Renal cortex interstitium (tissue), 11 donors: Measurements from ENCODE around the gene SERP2. TPM values are rescaled to one million over a fixed set of nuclear protein-coding genes. Genes with fewer than 3 reads are reported as not detected.

Source experiments
- DNase-seq, 11 donors: peaks; one replicate each; pipeline ENCODE4 v3.0.0-alpha.2; 2013; ENCODE audit warnings: low read depth in 9 of 11, low spot score in 4 of 11; ENCODE audit errors: extremely low read depth in 1 of 11
- polyA plus RNA-seq, 3 donors: library from polyadenylated mRNA; unstranded; fragments of 120-200 nt; gene quantifications; one replicate each; pipeline ENCODE4 v1.2.1, GENCODE V29; 2013; ENCODE audit not compliant: insufficient read length in 3 of 3

Gene SERP2
- polyA plus RNA-seq, 3 donors: 9.3 to 12.6 (median 11.9) TPM

DNA sequence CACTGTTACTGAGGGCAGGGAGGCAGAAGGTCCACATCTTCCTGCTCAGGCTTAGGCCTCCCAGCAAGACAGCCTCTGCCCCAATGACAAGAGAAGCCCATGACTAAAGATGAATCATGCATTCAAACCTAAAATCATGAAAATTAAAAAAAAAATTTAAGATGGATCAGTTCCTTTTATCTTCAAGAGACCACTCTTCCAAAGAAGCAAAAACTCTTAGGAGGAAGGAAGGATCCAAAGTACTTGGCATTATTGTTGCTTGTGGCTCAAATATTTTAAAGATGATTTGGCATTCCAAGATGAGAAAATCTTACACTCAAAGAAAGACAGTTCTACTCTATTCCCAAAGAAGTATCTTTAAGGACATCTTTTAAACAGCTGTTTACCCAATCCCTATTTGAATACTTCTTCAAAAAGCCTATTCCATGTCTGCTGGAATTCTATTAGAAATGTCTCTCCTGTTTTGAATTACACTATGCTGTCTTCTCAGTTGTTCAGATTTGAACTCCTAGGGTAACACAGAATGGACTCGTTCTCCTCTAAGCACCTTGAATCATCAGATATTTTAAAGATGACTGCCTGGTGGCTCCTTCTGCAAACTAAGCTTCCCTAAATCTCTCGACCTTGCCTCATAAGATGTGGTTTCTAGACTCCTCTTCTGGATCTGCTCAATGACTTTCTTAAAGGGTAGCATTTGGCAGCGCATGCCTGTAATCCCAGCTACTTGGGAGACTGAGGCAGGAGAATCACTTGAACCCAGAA, 7.0 kb downstream of the SERP2 start:
- no peak for DNase-seq

DNA sequence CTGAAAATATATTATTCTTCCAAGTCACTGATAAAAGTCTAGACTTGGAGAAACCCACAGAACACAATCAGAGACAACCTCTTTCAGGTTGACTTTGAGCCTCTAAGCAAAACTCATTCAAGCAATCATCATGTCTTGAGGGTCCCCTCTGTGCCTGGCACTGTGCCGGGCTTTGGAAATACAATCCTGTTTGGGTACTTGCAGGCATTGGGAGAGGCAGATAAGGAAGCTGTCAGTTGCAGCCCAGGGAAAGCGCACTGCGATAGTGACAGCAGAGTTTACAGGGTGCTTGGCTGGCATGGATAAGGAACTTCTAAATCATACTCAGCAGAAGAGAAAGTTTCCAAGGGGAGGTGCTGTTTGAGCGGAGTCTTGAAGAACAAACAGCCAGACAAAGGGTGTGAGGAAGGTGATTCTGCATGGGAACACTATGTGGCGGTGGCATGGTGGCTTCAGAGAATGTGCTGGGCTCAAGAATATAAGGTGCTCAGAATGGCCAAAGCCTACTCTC, 9.1 kb downstream of the SERP2 start:
- DNase-seq: no peak

DNA sequence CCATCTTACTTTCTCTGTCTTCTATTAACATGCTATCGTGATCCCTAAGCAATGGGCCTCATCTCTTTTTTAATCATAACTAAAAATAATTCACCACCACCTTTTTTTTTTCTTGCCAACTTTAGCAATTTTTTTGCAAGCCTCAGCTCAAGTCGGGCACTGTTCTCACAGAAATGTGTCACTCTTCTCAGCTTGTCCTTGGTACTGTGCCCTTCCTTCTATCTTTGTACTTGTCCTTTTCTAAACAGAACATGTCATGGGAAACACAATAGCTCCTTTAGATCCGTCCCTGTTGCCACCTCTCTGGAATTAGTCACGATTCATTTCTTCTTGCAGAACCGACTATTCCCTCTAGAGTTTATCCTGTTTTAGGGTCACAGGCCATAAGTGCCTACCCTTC, 10.3 kb downstream of the SERP2 start:
- DNase-seq: no peak

DNA sequence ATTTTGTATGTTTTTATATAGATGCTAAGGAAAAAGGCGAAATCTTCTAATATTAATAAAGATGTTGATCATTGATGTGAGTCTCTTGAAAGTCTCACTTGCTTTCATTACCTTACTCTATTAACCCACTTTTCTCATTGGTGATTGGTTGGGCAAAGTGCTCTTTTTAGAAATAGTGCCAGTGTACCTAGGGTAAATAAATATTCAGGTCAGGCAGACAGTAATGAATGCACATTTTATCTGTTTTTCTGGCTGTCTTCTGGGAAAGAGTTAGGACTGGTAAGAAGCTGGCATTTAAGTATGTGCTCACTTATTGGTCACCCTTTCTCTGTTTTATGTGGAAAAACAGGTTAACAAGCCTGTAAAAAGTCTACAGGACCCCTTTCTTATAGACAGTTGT, 11.2 kb downstream of the SERP2 start:
- DNase-seq: no peak

DNA sequence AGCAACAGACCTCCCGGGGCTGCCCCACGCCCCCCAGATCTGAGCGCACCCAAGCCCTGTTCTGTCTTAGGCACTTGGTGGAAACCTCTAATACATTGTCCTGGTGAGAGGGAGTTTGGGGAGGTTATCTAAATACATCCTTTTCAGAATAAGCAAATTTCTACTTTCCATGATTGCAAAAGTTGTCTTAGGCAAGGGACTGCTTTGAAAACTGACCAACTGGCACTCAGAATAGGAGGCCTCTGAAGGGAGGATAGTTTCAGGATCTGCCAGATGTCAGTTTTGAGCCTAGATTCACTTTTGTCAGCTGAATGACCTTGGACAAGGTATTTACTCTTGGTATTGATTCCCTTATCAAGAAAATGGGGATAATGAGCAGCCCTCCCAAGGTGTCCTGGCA, 11.8 kb downstream of the SERP2 start:
- DNase-seq: no peak

DNA sequence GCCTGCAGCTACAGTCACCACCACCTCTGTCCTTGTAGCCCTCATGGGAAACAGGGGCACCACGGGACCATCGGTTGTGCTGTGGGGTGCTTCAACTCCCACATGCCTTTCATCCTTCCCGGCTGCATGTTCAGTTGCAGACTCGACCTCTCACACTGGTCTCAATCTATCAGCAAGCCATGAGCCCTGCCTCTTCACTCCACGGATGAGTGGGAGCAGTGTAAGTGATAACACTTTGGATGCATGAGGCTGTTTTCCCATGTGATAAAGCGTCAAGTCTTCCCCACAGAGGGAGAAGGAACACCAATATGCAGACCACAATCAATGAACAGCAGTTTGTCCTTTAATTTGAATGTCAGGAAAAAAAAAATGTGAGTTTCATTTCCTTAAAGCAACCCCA, 12.2 kb downstream of the SERP2 start:
- DNase-seq: no peak

DNA sequence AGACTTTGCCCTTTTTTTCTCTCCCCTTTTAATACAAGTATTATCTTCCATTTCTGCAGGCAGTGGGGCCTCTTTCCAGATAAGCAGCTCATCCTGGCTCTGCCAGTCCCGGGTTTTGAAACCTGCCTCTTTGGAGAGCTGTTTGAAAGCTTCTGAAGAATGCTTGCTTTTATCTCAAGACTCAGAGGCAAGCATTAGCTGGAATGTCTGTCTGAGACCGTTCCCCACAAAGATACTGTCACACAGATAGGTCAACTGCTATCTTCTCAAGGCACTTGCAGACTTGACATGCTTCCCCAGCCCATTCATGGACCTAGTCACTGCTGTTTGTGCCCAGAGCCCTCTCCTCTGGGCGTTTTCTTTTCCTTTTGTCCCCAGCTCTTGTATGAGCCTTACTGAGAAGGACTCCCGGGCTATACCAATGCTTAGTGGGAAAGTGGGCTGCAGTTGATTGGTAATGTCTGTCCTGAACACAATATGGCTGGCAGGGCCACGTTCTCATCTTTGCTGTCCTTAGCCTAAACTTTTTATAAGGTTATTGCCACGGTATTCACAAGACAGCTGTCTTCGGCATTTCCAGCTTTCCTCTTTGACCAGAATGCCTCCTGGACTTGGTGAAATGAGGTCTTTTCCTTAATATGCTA, 13.4 kb downstream of the SERP2 start:
- no peak for DNase-seq

- no peak for DNase-seq
Measured at GRCh38 chr13:44388427-44389059, 14.9 kb downstream of the SERP2 start.

- DNase-seq: no peak
Measured at GRCh38 chr13:44389060-44389666, 15.5 kb downstream of the SERP2 start.

GRCh38 chr13:44389876-44390275, 16.3 kb downstream of the SERP2 start:
- DNase-seq: no peak

GRCh38 chr13:44393391-44393790, 19.8 kb downstream of the SERP2 start:
- no peak for DNase-seq

DNA sequence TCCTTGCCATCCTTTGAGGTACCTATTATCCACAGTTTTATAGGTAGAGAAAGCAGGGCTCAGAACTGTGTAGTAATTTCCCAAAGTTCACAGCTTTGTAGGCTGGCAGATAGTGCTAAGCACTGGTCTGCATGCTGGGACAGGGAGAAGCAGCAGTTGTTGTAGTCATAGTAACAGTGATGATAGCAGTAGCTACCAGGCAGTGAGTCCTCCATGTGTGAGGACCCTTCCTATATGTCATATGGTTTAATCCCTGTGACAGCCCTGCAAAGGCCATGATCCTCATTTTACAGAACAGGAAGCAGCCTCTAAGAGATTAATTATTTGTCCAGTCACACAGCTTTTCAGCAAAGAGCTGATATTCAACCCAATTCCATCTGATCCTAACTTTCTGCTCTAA, 21.0 kb downstream of the SERP2 start:
- DNase-seq: no peak

DNA sequence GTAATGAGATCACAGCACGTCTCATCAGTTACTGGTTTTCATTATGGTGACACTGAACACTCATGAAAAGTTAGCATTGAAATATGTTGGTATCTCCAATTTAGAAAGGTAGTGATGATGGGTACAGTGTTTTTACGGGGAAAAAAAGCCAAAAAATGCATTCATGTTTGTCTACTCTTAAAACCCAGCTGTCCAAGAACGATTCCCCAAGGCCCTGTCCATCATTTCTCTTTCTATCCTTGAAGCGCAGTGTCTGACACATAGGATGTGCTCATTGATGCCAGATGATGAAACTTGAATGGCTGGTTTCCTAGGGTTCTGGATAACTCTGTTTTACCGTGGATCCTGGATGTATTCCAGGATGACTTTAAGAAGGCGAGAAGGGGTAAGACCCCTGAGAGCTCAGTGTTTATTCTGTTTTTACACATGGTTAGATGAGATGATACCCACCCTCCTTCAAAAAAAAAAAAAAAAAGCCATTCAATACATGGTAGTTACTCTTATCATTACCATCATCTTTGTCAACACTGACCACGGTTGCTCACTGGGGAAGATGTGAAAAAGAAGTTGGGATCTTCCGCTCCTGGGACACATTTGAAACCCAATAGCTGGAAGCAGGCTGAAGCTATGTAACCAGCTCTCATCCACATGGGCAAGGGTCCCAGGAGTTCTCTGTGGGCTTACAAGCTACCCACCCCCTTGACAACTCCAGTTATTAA, 22.5 kb downstream of the SERP2 start:
- DNase-seq: no peak

- DNase-seq: no peak
Measured at GRCh38 chr13:44396701-44397580, 23.3 kb downstream of the SERP2 start.

DNA sequence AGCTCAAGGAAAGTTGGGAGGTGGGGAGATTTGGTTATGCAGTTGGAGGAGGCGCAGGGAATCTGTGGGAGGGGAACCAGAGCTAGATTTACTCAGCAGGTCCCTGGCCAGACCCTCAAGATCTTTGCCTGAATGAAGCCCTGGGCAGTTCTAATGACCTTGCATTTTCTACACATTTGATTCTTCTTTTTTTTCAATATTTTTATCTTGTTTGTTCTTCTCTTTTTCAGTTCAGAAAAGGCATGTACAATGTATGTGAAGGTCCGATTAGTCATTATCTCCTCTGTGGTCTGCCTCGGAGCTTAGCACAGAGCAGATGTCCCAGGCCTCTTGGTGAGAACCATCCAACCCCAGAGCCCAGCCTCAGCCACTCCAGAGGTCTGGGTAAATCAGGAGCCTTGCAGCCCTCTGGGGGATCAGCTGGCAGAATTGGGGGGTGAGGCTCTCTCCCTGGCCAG, 24.2 kb downstream of the SERP2 start:
- DNase-seq: no peak

GRCh38 chr13:44398606-44399005, 25.0 kb downstream of the SERP2 start:
- no peak for DNase-seq

DNA sequence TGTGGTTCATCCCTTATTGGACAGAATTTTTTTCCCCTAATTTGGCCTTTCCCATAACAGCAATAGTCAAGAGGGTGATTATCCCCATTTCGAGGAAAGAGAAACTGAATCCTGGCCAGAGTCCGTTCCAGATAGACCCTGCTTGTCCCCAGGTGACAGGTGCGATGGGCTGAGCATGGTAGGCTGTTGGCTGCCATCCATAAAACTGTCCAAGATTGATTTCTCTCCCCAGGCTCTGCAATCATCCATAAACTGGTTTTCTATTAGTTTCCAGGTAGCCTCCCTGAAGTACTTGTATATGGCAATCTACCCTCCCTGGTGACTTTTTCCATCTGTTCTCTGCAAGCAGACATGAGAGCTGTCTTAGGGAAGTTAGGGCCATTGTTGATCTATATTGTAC, 25.4 kb downstream of the SERP2 start:
- no peak for DNase-seq

GRCh38 chr13:44400736-44401135, 27.1 kb downstream of the SERP2 start:
- DNase-seq: no peak
